HG03135 (cell line): Measurements from ENCODE around the gene GPR84.
"Not testable (repeated sequence)": the region's sequence is repeated elsewhere in the genome, so short reads cannot be mapped to it uniquely, and the experiment has no call there.

Source experiments
- ATAC-seq: cut with Tn5 transposase; IDR thresholded peaks from one replicate; pipeline ENCODE4 v1.9.1; 2021; ENCODE audit warnings: mild to moderate bottlenecking, moderate library complexity; ENCODE audit not compliant: unreplicated experiment

Gene GPR84

GRCh38 chr12:54328595-54329337 is 35.5 kb downstream of the GPR84 start:
- no peak for ATAC-seq

- not testable (repeated sequence) for ATAC-seq
Measured at GRCh38 chr12:54325442-54326109, 38.7 kb downstream of the GPR84 start.

- peak; percentile 99 for ATAC-seq
Measured at GRCh38 chr12:54324617-54325441, 39.5 kb downstream of the GPR84 start, which contains the start of gene COPZ1. COPZ1 (plus strand) TSS chr12:54325131; CDS start chr12:54325164, 33 bp downstream.

GRCh38 chr12:54321363-54321762 is 42.9 kb downstream of the GPR84 start:
- no peak for ATAC-seq
